Measurements from ENCODE around the gene NXPE3.

Gene NXPE3

DNA sequence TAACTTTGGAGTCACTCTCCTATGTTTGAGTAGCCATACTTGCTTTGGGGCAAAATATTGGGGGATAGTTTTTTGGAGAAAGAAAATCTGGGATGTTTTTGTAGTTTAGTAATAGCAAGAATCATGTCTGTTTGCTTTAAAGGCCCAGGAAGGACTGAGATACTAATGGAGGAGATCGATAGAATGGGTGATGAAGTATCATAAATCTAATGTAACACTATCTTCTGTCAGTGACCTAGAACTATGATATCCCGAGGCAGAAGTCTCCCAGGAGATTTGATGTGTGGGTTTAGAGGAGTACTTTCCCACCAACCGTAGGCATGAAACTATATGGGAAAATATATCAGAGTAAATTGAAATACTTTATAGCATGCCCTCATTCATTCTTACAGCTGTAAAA lies 49.3 kb downstream of the NXPE3 start:
- Histone ChIP-seq H3K4me2 (ENCODE audit: low read depth, low read length, poor library complexity, severe bottlenecking) (peak overlapping the region; percentile 94), H3K9me2 (replicated peaks; ENCODE audit: insufficient read depth, low read length) (no peaks in the 10 kb centered on the region), H3K36me3 (ENCODE audit: low read length) (peaks cover 8% of the 10 kb centered on the region; the same call in 1 of the 2 replicates), H3K79me2 (ENCODE audit: insufficient read depth, low read length) (peaks cover 52% of the 10 kb centered on the region), H3K9me3 (ENCODE audit: insufficient read depth, low read length) (no peaks in the 10 kb centered on the region), H4K20me1 (ENCODE audit: low read depth, low read length) (no peaks in the 10 kb centered on the region), H3K4me3 (ENCODE audit: insufficient read depth, low read length, poor library complexity, severe bottlenecking) (peak overlapping the region; percentile 80), H3K9ac (ENCODE audit: low read length) (peak overlapping the region; percentile 72), H3F3A (ENCODE audit: insufficient read depth) (peaks cover 55% of the 10 kb centered on the region), H2AFZ (ENCODE audit: low read depth, low read length, severe bottlenecking) (no peak overlapping the region), H3K27me3 (ENCODE audit: low read length) (no peaks in the 10 kb centered on the region), H3K27ac (ENCODE audit: low read depth, low read length) (peak overlapping the region; percentile 90)
- TF ChIP-seq EZH2phosphoT487 (conservative IDR thresholded peaks at IDR 0.05; ENCODE audit: low read length) (no peak), CTCF (IDR thresholded peaks at IDR 0.05; ENCODE audit: insufficient read depth, low read length, poor library complexity, severe bottlenecking) (no peak)

- peak overlapping the region; percentile 90 for H3K27ac ChIP-seq (ENCODE audit: low read depth, low read length)
- H3K27me3 ChIP-seq (ENCODE audit: low read length), result no peaks in the 10 kb centered on the region
- H3F3A ChIP-seq (ENCODE audit: insufficient read depth), result peaks cover 55% of the 10 kb centered on the region
- H3K4me3 ChIP-seq (ENCODE audit: insufficient read depth, low read length, poor library complexity, severe bottlenecking), result peak overlapping the region; percentile 80
- peaks cover 8% of the 10 kb centered on the region; the same call in 1 of the 2 replicates for H3K36me3 ChIP-seq (ENCODE audit: low read length)
- H2AFZ ChIP-seq (ENCODE audit: low read depth, low read length, severe bottlenecking), result no peak overlapping the region
- H3K4me2 ChIP-seq (ENCODE audit: low read depth, low read length, poor library complexity, severe bottlenecking), result peak overlapping the region; percentile 94
- H4K20me1 ChIP-seq (ENCODE audit: low read depth, low read length), result no peaks in the 10 kb centered on the region
- TF ChIP-seq CTCF (IDR thresholded peaks at IDR 0.05; ENCODE audit: insufficient read depth, low read length, poor library complexity, severe bottlenecking) (no peak), EZH2phosphoT487 (conservative IDR thresholded peaks at IDR 0.05; ENCODE audit: low read length) (no peak)
- peak overlapping the region; percentile 72 for H3K9ac ChIP-seq (ENCODE audit: low read length)
- H3K9me2 ChIP-seq (replicated peaks; ENCODE audit: insufficient read depth, low read length), result no peaks in the 10 kb centered on the region
- no peaks in the 10 kb centered on the region for H3K9me3 ChIP-seq (ENCODE audit: insufficient read depth, low read length)
- H3K79me2 ChIP-seq (ENCODE audit: insufficient read depth, low read length), result peaks cover 58% of the 10 kb centered on the region
Measured at GRCh38 chr3:101828691-101829436, 49.9 kb downstream of the NXPE3 start.

GRCh38 chr3:101829437-101829830 lies 50.4 kb downstream of the NXPE3 start:
- Histone ChIP-seq H3K79me2 (ENCODE audit: insufficient read depth, low read length) (peaks cover 63% of the 10 kb centered on the region), H3K4me3 (ENCODE audit: insufficient read depth, low read length, poor library complexity, severe bottlenecking) (peak overlapping the region; percentile 80), H3K27ac (ENCODE audit: low read depth, low read length) (peak overlapping the region; percentile 90), H3K9me2 (replicated peaks; ENCODE audit: insufficient read depth, low read length) (no peaks in the 10 kb centered on the region), H3K9me3 (ENCODE audit: insufficient read depth, low read length) (no peaks in the 10 kb centered on the region), H2AFZ (ENCODE audit: low read depth, low read length, severe bottlenecking) (no peak overlapping the region), H3K27me3 (ENCODE audit: low read length) (no peaks in the 10 kb centered on the region), H3K9ac (ENCODE audit: low read length) (peak overlapping the region; percentile 72), H3K36me3 (ENCODE audit: low read length) (peaks cover 8% of the 10 kb centered on the region; the same call in 1 of the 2 replicates), H3F3A (ENCODE audit: insufficient read depth) (peaks cover 54% of the 10 kb centered on the region), H4K20me1 (ENCODE audit: low read depth, low read length) (no peaks in the 10 kb centered on the region), H3K4me2 (ENCODE audit: low read depth, low read length, poor library complexity, severe bottlenecking) (peak overlapping the region; percentile 94)
- TF ChIP-seq EZH2phosphoT487 (conservative IDR thresholded peaks at IDR 0.05; ENCODE audit: low read length) (no peak), CTCF (IDR thresholded peaks at IDR 0.05; ENCODE audit: insufficient read depth, low read length, poor library complexity, severe bottlenecking) (no peak)
